Stomach (tissue), 9 donors: Measurements from ENCODE around the gene ATP11A. TPM values are rescaled to one million over a fixed set of nuclear protein-coding genes. Genes with fewer than 3 reads are reported as not detected.

Experiments used
- DNase-seq, 2 donors: peaks; one replicate each; pipeline versions ENCODE4 v3.0.0 to v3.0.0-alpha.2; 2013 to 2019
- H3K27ac ChIP-seq, 5 donors: fragments of 200-600 bp in 4 of 5; sonication (generic) in 4 of 5; one replicate each; pipeline ENCODE4 v1.5.1; 2013 to 2019; ENCODE audit warnings: mild to moderate bottlenecking in 1 of 5, moderate library complexity in 1 of 5
- H3K27me3 ChIP-seq, 3 donors: fragments of 200-600 bp; sonication (generic); one replicate each; pipeline ENCODE4 v1.5.1; 2017 to 2019; ENCODE audit warnings: mixed run types in 1 of 3
- H3K36me3 ChIP-seq, 4 donors: fragments of 200-600 bp; sonication (generic); 1 replicate in 3 of 4; 2 replicates in 1 of 4; pipeline ENCODE4 v1.5.1; 2016 to 2019
- H3K4me1 ChIP-seq, 4 donors: fragments of 200-600 bp; sonication (generic); one replicate each; pipeline ENCODE4 v1.5.1; 2016 to 2019
- H3K4me3 ChIP-seq, 4 donors: fragments of 200-600 bp; sonication (generic) in 3 of 4; one replicate each; pipeline ENCODE4 v1.5.1; 2016 to 2019; ENCODE audit warnings: mild to moderate bottlenecking in 1 of 4
- H3K9me3 ChIP-seq, 4 donors: fragments of 200-600 bp; sonication (generic); one replicate each; pipeline ENCODE4 v1.5.1; 2016 to 2019
- CTCF ChIP-seq, 7 experiments: fragments of 450-650 bp in 4 of 7; fragments of 200-600 bp in 3 of 7; sonication (generic) in 3 of 7; IDR thresholded peaks; one replicate each; pipeline ENCODE4 v1.5.1; 2016 to 2019; ENCODE audit warnings: antibody characterized with exemption in 7 of 7, control low read depth in 2 of 7, mild to moderate bottlenecking in 1 of 7
- EP300 ChIP-seq: sonication (generic); formaldehyde crosslinking; IDR thresholded peaks from one replicate; pipeline ENCODE4 v1.6.1; 2017; ENCODE audit warnings: antibody characterized with exemption
- POLR2A ChIP-seq, 4 donors: fragments of 450-650 bp; IDR thresholded peaks; one replicate each; pipeline ENCODE4 v1.6.1; 2016; ENCODE audit warnings: antibody characterized with exemption in 4 of 4, control low read depth in 2 of 4, mild to moderate bottlenecking in 1 of 4, moderate library complexity in 1 of 4
- POLR2AphosphoS5 ChIP-seq, 3 donors: sonication (generic); formaldehyde crosslinking; IDR thresholded peaks; one replicate each; pipeline ENCODE4 v1.6.1; 2016; ENCODE audit warnings: antibody characterized with exemption in 3 of 3
- WGBS, 5 donors: extraction: QIAGEN DNeasy Blood & Tissue Kit in 3 of 5; methylation state at CpG; one replicate each; pipeline versions ENCODE4 v1.1.5 to v1.1.7; 2013 to 2018; 5-methylcytosine and 5-hydroxymethylcytosine counted together
- intact Hi-C: fragments of 100-400 bp; cut with DNase I; formaldehyde crosslinking; loops from one replicate; pipeline ENCODE4 v1.15.1; 2023; ENCODE audit warnings: low total_unique reads
- polyA plus RNA-seq, 3 donors: library from polyadenylated mRNA; stranded (reverse); fragments of 200-250 nt; gene quantifications; one replicate each; pipeline ENCODE4 v1.2.3, GENCODE V29; 2013
- total RNA-seq, 5 donors: library from RNA; depleted of rRNA; stranded (reverse); fragments of >200 nt; gene quantifications; one replicate each; pipeline versions ENCODE4 v1.1.0 to v1.2.3, GENCODE V29; 2014 to 2016
- donor health status: healthy with polysubstance abuse.
- donor health status: Bipolar disorder and iron deficiency.
- donor health status: healthy.

The ATP11A gene
- total and polyA plus RNA-seq, 8 donors: 1.1 to 70.9 (median 12.3) TPM

GRCh38 chr13:112733112-112733511, 43.3 kb downstream of the ATP11A start:
- no peak for TF ChIP-seq EP300
- TF ChIP-seq POLR2A (IDR thresholded peaks at IDR 0.05): no peak
- TF ChIP-seq CTCF (IDR thresholded peaks at IDR 0.05): no peak
- no peak for TF ChIP-seq POLR2AphosphoS5 (IDR thresholded peaks at IDR 0.05)
- Histone ChIP-seq H3K27ac (no peak overlapping the region), H3K9me3 (no peaks in the 10 kb centered on the region), H3K36me3 (no peaks in the 10 kb centered on the region), H3K27me3 (no peaks in the 10 kb centered on the region), H3K4me3 (no peak overlapping the region), H3K4me1 (peaks cover 0 to 7% (median 2%) of the 10 kb centered on the region in 4 donors)
- DNase-seq: no peak
- 90 to 96% (median 94%) methylated on average over 6 of the region's 6 CpGs for WGBS, 5 donors
- intact Hi-C loops: no loop called here

GRCh38 chr13:112733661-112734379, 44.0 kb downstream of the ATP11A start:
- Histone ChIP-seq H3K27me3 (no peaks in the 10 kb centered on the region), H3K36me3 (no peaks in the 10 kb centered on the region), H3K9me3 (no peaks in the 10 kb centered on the region), H3K27ac (no peak overlapping the region), H3K4me3 (no peak overlapping the region), H3K4me1 (peaks cover 0 to 7% (median 2%) of the 10 kb centered on the region in 4 donors)
- TF ChIP-seq CTCF (IDR thresholded peaks at IDR 0.05): no peak
- no peak for TF ChIP-seq POLR2A (IDR thresholded peaks at IDR 0.05)
- TF ChIP-seq EP300: no peak
- no peak for TF ChIP-seq POLR2AphosphoS5 (IDR thresholded peaks at IDR 0.05)
- peak in 1 of 2 donors; percentile 43 for DNase-seq
- intact Hi-C loops: no loop called here
- WGBS, 5 donors: 43 to 66% (median 53%) methylated on average over 7 of the region's 7 CpGs

GRCh38 chr13:112734696-112735547, 45.1 kb downstream of the ATP11A start:
- no peak for TF ChIP-seq CTCF (IDR thresholded peaks at IDR 0.05)
- TF ChIP-seq EP300: no peak
- no peak for TF ChIP-seq POLR2A (IDR thresholded peaks at IDR 0.05)
- TF ChIP-seq POLR2AphosphoS5 (IDR thresholded peaks at IDR 0.05): no peak
- DNase-seq: no peak
- Histone ChIP-seq H3K27ac (no peak overlapping the region), H3K4me1 (peaks cover 0 to 7% (median 2%) of the 10 kb centered on the region in 4 donors), H3K4me3 (no peak overlapping the region), H3K27me3 (no peaks in the 10 kb centered on the region), H3K36me3 (no peaks in the 10 kb centered on the region), H3K9me3 (no peaks in the 10 kb centered on the region)
- WGBS, 5 donors: 84 to 91% (median 87%) methylated on average over 17 of the region's 17 CpGs
- intact Hi-C loops: no loop called here

- no peak overlapping the region for H3K4me3 ChIP-seq
- H3K36me3 ChIP-seq: no peaks in the 10 kb centered on the region
- H3K27ac ChIP-seq: no peak overlapping the region
- DNase-seq: no peak
- H3K27me3 ChIP-seq: no peaks in the 10 kb centered on the region
- WGBS, 5 donors: 91 to 95% (median 93%) methylated on average over 17 of the region's 17 CpGs
- intact Hi-C loops: no loop called here
- no peaks in the 10 kb centered on the region for H3K9me3 ChIP-seq
- peaks cover 0 to 10% (median 4%) of the 10 kb centered on the region in 4 donors for H3K4me1 ChIP-seq
- no peak for TF ChIP-seq POLR2AphosphoS5 (IDR thresholded peaks at IDR 0.05)
- TF ChIP-seq CTCF (IDR thresholded peaks at IDR 0.05): no peak
- no peak for TF ChIP-seq EP300
- no peak for TF ChIP-seq POLR2A (IDR thresholded peaks at IDR 0.05)
These were observed 46.0 kb downstream of the ATP11A start for GRCh38 chr13:112735791-112736190.
